ENCODE data around the gene C3orf18. TPM values are rescaled to one million over a fixed set of nuclear protein-coding genes. Genes with fewer than 3 reads are reported as not detected.

Gene C3orf18
- total and polyA plus RNA-seq, 9 of the 15 experiments (the other 6 are each of a cell fraction or from before 2014, with no cell fraction given) = 0.01 to 2.3 (median 0.94) TPM

GRCh38 chr3:50568947-50569749 is 1.6 kb upstream of the C3orf18 start, which contains the start of gene HEMK1 (continued):
- peak; percentile 84 for TF ChIP-seq TFAP4 (CRISPR knock-in tag; IDR thresholded peaks at IDR 0.05; ENCODE audit: borderline replicate concordance)
- TF ChIP-seq ATF7 (IDR thresholded peaks at IDR 0.05) = peak; percentile 78
- TF ChIP-seq THAP12 (CRISPR knock-in tag; IDR thresholded peaks at IDR 0.05) = no peak
- peak; percentile 36 for TF ChIP-seq NCOR1 (IDR thresholded peaks at IDR 0.05)
- no peak for TF ChIP-seq SMARCA5 (IDR thresholded peaks at IDR 0.05)
- TF ChIP-seq ZKSCAN1 (IDR thresholded peaks at IDR 0.05; ENCODE audit: low read depth, low read length) = 0 out of 2 replicates have a peak, but pooled peaks have one; percentile 14
- peak; percentile 75 for TF ChIP-seq TAF9B (IDR thresholded peaks at IDR 0.05; ENCODE audit: partially characterized antibody)
- TF ChIP-seq ZNF134 (CRISPR knock-in tag; conservative IDR thresholded peaks at IDR 0.05) = no peak
- TF ChIP-seq, protein P1, sequence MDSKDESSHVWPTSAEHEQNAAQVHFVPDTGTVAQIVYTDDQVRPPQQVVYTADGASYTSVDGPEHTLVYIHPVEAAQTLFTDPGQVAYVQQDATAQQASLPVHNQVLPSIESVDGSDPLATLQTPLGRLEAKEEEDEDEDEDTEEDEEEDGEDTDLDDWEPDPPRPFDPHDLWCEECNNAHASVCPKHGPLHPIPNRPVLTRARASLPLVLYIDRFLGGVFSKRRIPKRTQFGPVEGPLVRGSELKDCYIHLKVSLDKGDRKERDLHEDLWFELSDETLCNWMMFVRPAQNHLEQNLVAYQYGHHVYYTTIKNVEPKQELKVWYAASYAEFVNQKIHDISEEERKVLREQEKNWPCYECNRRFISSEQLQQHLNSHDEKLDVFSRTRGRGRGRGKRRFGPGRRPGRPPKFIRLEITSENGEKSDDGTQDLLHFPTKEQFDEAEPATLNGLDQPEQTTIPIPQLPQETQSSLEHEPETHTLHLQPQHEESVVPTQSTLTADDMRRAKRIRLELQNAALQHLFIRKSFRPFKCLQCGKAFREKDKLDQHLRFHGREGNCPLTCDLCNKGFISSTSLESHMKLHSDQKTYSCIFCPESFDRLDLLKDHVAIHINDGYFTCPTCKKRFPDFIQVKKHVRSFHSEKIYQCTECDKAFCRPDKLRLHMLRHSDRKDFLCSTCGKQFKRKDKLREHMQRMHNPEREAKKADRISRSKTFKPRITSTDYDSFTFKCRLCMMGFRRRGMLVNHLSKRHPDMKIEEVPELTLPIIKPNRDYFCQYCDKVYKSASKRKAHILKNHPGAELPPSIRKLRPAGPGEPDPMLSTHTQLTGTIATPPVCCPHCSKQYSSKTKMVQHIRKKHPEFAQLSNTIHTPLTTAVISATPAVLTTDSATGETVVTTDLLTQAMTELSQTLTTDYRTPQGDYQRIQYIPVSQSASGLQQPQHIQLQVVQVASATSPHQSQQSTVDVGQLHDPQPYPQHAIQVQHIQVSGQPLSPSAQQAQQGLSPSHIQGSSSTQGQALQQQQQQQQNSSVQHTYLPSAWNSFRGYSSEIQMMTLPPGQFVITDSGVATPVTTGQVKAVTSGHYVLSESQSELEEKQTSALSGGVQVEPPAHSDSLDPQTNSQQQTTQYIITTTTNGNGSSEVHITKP (IDR thresholded peaks at IDR 0.05; ENCODE audit: partially characterized antibody) = peak; percentile 44
- peak; percentile 29; the same call in 1 of the 2 replicates for TF ChIP-seq SMAD4 (CRISPR knock-in tag; conservative IDR thresholded peaks at IDR 0.05)
- peak; percentile 88 for TF ChIP-seq NR2C1 (IDR thresholded peaks at IDR 0.05)
- TF ChIP-seq NR2C1 (tag; IDR thresholded peaks at IDR 0.05) = peak; percentile 93
- 0 out of 2 replicates have a peak, but pooled peaks have one; percentile 37 for TF ChIP-seq ETS1 (conservative IDR thresholded peaks at IDR 0.05; ENCODE audit: control insufficient read depth, low read depth, low read length)
- TF ChIP-seq UBTF (IDR thresholded peaks at IDR 0.05; ENCODE audit: borderline replicate concordance in 1 of 2, low read depth in 2 of 2, low read length in 2 of 2) = peak in 1 of 2 experiments; percentile 54; a peak in 1 of 4 replicates
